Activated CD4-positive, alpha-beta memory T cell treated with anti-CD3 and anti-CD28 coated beads, Interleukin-2, amount 10 ng/mL, durations not matched to agents 7 days and 5 days (primary cell): ENCODE data around the gene PCDHB7. TPM values are rescaled to one million over a fixed set of nuclear protein-coding genes. Genes with fewer than 3 reads are reported as not detected.
"Not testable (repeated sequence)": the region's sequence is repeated elsewhere in the genome, so short reads cannot be mapped to it uniquely, and the experiment has no call there.

Source experiments
- CTCF ChIA-PET: fragments of 350-600 bp; sonication (Branson Sonifier 250); formaldehyde crosslinking; loops from one replicate; lab custom pipeline; 2021; ENCODE audit warnings: antibody characterized with exemption, inconsistent platforms; lab: Charles Lee
- POLR2A ChIA-PET: fragments of 350-600 bp; sonication (Branson Sonifier 250); formaldehyde crosslinking; loops from one replicate; lab custom pipeline; 2021; ENCODE audit warnings: antibody characterized with exemption; lab: Charles Lee
- DNase-seq: peaks from one replicate; pipeline ENCODE4 v3.0.0-alpha.2; 2020
- H3K27ac Mint-ChIP-seq: one replicate; pipeline ENCODE4 v1.8.0; 2021; ENCODE audit warnings: mild to moderate bottlenecking, mixed read lengths
- H3K27me3 Mint-ChIP-seq: one replicate; pipeline ENCODE4 v1.8.0; 2021; ENCODE audit warnings: mixed read lengths
- H3K36me3 Mint-ChIP-seq: one replicate; pipeline ENCODE4 v1.8.0; 2021; ENCODE audit warnings: low read depth, mixed read lengths
- H3K4me1 Mint-ChIP-seq: one replicate; pipeline ENCODE4 v1.8.0; 2021; ENCODE audit warnings: mixed read lengths
- H3K4me3 Mint-ChIP-seq: one replicate; pipeline ENCODE4 v1.8.0; 2021; ENCODE audit warnings: mild to moderate bottlenecking, mixed read lengths
- H3K9me3 Mint-ChIP-seq: one replicate; pipeline ENCODE4 v1.8.0; 2021; ENCODE audit warnings: mixed read lengths
- total RNA-seq, 2 experiments: library from RNA; stranded (reverse); gene quantifications; one replicate each; pipeline ENCODE4 v1.2.3, GENCODE V29; 2021

PCDHB7 gene
- total RNA-seq, 2 experiments from 2014 or later = not detected

GRCh38 chr5:141215504-141215903 is 43.1 kb downstream of the PCDHB7 start:
- H3K4me1 Mint-ChIP-seq, CTCF ChIA-PET: not testable (repeated sequence)

GRCh38 chr5:141216035-141216434 is 43.6 kb downstream of the PCDHB7 start:
- H3K4me3 Mint-ChIP-seq, H3K36me3 Mint-ChIP-seq, H3K4me1 Mint-ChIP-seq, POLR2A ChIA-PET, DNase-seq, H3K27ac Mint-ChIP-seq, CTCF ChIA-PET: not testable (repeated sequence)
- Mint-ChIP-seq H3K9me3 (peaks cover 25% of the 10 kb centered on the region), H3K27me3 (peaks cover 14% of the 10 kb centered on the region)

More at GRCh38 chr5:141215504-141215903, 43.1 kb downstream of the PCDHB7 start:
- H3K27me3 Mint-ChIP-seq = peaks cover 14% of the 10 kb centered on the region
- H3K27ac Mint-ChIP-seq, POLR2A ChIA-PET, H3K4me3 Mint-ChIP-seq, H3K36me3 Mint-ChIP-seq, DNase-seq: not testable (repeated sequence)
- peaks cover 25% of the 10 kb centered on the region for H3K9me3 Mint-ChIP-seq

- POLR2A ChIA-PET = interaction anchor here (0.9 kb wide), 1 partner anchor 97 kb away, joined by 3 read pairs; the partner anchor contains the start of gene TAF7
- peaks cover 11% of the 10 kb centered on the region for H3K9me3 Mint-ChIP-seq
These were observed 50.8 kb downstream of the PCDHB7 start, which contains the start of gene PCDHB14 for GRCh38 chr5:141223112-141223783. TSS of gene PCDHB14 (plus strand) at chr5:141223343. CDS start at chr5:141223506, 163 bp downstream.

GRCh38 chr5:141224844-141225243 is 52.4 kb downstream of the PCDHB7 start:
- H3K4me3 Mint-ChIP-seq, DNase-seq, H3K36me3 Mint-ChIP-seq, POLR2A ChIA-PET, CTCF ChIA-PET, H3K4me1 Mint-ChIP-seq, H3K9me3 Mint-ChIP-seq, H3K27me3 Mint-ChIP-seq, H3K27ac Mint-ChIP-seq: not testable (repeated sequence)

More at GRCh38 chr5:141223112-141223783, 50.8 kb downstream of the PCDHB7 start, which contains the start of gene PCDHB14:
- no peak for DNase-seq
- Mint-ChIP-seq H3K4me1 (no peaks in the 10 kb centered on the region), H3K36me3 (no peaks in the 10 kb centered on the region), H3K27ac (no peak within 1 kb of the TSS), H3K27me3 (peaks cover 2% of the 10 kb centered on the region), H3K4me3 (no peak within 1 kb of the TSS)
- CTCF ChIA-PET = no interaction called here

- DNase-seq, H3K36me3 Mint-ChIP-seq: not testable (repeated sequence)
These were observed 53.0 kb downstream of the PCDHB7 start for GRCh38 chr5:141225421-141225820.

More at GRCh38 chr5:141225421-141225820, 53.0 kb downstream of the PCDHB7 start:
- H3K9me3 Mint-ChIP-seq, H3K4me3 Mint-ChIP-seq, H3K27me3 Mint-ChIP-seq, CTCF ChIA-PET, H3K27ac Mint-ChIP-seq, POLR2A ChIA-PET, H3K4me1 Mint-ChIP-seq: not testable (repeated sequence)

Other genes with a start within 250 kb of the PCDHB7 start
- not detected for gene PCDHAC1, start 246.3 kb upstream of the PCDHB7 start, total RNA-seq
- gene PCDHAC2, start 206.2 kb upstream of the PCDHB7 start, total RNA-seq = not detected
- not detected for gene PCDHB1, start 121.3 kb upstream of the PCDHB7 start, total RNA-seq
- under 1 TPM in 1 of 2 experiments, not detected in 1; 0.20 TPM for gene PCDHB2, start 78.0 kb upstream of the PCDHB7 start, total RNA-seq
- not detected for gene PCDHB3, start 72.2 kb upstream of the PCDHB7 start, total RNA-seq
- not detected for gene PCDHB4, start 50.8 kb upstream of the PCDHB7 start, total RNA-seq
- gene PCDHB5, start 37.4 kb upstream of the PCDHB7 start, total RNA-seq = not detected
- not detected for gene PCDHB6, start 22.6 kb upstream of the PCDHB7 start, total RNA-seq
- not detected for gene PCDHB8, start 5.1 kb downstream of the PCDHB7 start, total RNA-seq
- gene PCDHB16, start 9.7 kb downstream of the PCDHB7 start, total RNA-seq = not detected
- not detected for gene PCDHB9, start 14.5 kb downstream of the PCDHB7 start, total RNA-seq
- not detected for gene PCDHB10, start 19.7 kb downstream of the PCDHB7 start, total RNA-seq
- gene PCDHB11, start 27.0 kb downstream of the PCDHB7 start, total RNA-seq = not detected
- not detected for gene PCDHB12, start 36.1 kb downstream of the PCDHB7 start, total RNA-seq
- not detected for gene PCDHB13, start 41.3 kb downstream of the PCDHB7 start, total RNA-seq
- gene PCDHB14, start 50.7 kb downstream of the PCDHB7 start, total RNA-seq = not detected
- not detected for gene PCDHB15, start 72.8 kb downstream of the PCDHB7 start, total RNA-seq
- gene SLC25A2, start 131.4 kb downstream of the PCDHB7 start, total RNA-seq = under 1 TPM; 0.38 to 0.50 TPM
- gene TAF7, start 148.1 kb downstream of the PCDHB7 start, total RNA-seq = 10 to 100 TPM; 74.3 to 75.1 TPM
- under 1 TPM in 1 of 2 experiments, not detected in 1; 0.05 TPM for gene PCDHGA1, start 157.9 kb downstream of the PCDHB7 start, total RNA-seq
- under 1 TPM in 1 of 2 experiments, not detected in 1; 0.05 TPM for gene PCDHGA2, start 166.1 kb downstream of the PCDHB7 start, total RNA-seq
- gene PCDHGA3, start 171.2 kb downstream of the PCDHB7 start, total RNA-seq = not detected
- under 1 TPM in 1 of 2 experiments, not detected in 1; 0.13 TPM for gene PCDHGB1, start 177.5 kb downstream of the PCDHB7 start, total RNA-seq
- under 1 TPM; 0.08 to 0.10 TPM for gene PCDHGA4, start 182.4 kb downstream of the PCDHB7 start, total RNA-seq
- under 1 TPM; 0.18 to 0.23 TPM for gene PCDHGB2, start 187.3 kb downstream of the PCDHB7 start, total RNA-seq
- gene PCDHGA5, start 191.5 kb downstream of the PCDHB7 start, total RNA-seq = not detected
- gene PCDHGB3, start 197.6 kb downstream of the PCDHB7 start, total RNA-seq = under 1 TPM; 0.10 to 0.25 TPM
- gene PCDHGA6, start 201.2 kb downstream of the PCDHB7 start, total RNA-seq = under 1 TPM; 0.10 TPM
- under 1 TPM in 1 of 2 experiments, not detected in 1; 0.08 TPM for gene PCDHGA7, start 210.1 kb downstream of the PCDHB7 start, total RNA-seq
- not detected for gene PCDHGB4, start 215.1 kb downstream of the PCDHB7 start, total RNA-seq
- not detected for gene PCDHGA8, start 220.0 kb downstream of the PCDHB7 start, total RNA-seq
- gene PCDHGB5, start 225.3 kb downstream of the PCDHB7 start, total RNA-seq = not detected
- gene PCDHGA9, start 230.1 kb downstream of the PCDHB7 start, total RNA-seq = not detected
- gene PCDHGB6, start 235.4 kb downstream of the PCDHB7 start, total RNA-seq = not detected
- gene PCDHGA10, start 240.3 kb downstream of the PCDHB7 start, total RNA-seq = under 1 TPM in 1 of 2 experiments, not detected in 1; 0.05 TPM
- under 1 TPM in 1 of 2 experiments, not detected in 1; 0.08 TPM for gene PCDHGB7, start 245.0 kb downstream of the PCDHB7 start, total RNA-seq
- not detected for gene PCDHGA11, start 248.4 kb downstream of the PCDHB7 start, total RNA-seq